Superior temporal gyrus (tissue), 1 donor: ENCODE results near the gene ZNF738.

Experiments
- DNase-seq: peaks from one replicate; pipeline ENCODE4 v3.0.0-alpha.2; 2016; ENCODE audit errors: extremely low spot score

ZNF738 gene

DNA sequence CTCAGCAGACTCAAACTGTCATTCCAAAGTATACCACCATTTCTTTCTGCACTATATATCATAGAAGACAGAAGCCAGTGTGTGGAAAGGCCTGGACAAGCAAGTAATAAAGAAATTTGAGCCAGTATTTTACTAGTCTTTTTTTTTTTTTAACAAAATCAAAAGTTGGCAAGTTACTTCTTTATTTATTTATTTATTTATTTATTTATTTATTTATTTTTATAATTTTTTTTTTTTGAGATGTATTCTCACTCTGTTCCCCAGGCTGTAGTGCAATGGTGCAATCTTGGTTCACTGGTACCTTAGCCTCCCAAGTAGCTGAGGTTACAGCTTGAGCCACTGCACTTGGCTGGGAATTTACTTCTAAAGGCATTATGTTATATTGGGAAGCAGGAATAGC lies 63.4 kb downstream of the ZNF738 start:
- no peak for DNase-seq

DNA sequence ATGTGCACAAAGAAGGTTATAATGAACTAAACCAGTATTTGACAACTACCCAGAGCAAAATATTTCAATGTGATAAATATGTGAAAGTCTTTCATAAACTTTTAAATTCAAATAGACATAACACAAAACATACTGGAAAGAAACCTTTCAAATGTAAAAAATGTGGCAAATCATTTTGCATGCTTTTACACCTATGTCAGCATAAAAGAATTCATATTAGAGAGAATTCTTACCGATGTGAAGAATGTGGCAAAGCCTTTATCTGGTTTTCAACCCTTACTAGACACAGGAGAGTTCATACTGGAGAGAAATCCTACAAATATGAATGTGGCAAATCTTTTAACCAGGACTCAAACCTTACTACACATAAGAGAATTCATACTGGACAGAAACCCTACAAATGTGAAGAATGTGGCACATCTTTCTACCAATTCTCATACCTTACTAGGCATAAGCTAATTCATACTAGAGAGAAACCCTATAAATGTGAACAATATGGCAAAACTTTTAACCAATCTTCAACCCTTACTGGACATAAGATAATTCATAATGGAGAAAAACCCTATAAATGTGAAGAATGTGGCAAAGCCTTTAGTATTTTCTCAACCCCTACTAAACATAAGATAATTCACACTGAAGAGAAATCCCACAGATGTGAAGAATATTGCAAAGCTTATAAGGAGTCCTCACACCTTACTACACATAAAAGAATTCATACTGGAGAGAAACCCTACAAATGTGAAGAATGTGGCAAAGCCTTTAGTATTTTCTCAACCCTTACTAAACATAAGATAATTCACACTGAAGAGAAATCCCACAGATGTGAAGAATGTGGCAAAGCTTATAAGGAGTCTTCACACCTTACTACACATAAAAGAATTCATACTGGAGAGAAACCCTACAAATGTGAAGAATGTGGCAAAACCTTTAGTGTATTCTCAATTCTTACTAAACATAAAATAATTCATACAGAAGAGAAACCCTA lies 64.5 kb downstream of the ZNF738 start:
- DNase-seq: no peak
